ENCODE measurements around the gene HOXD3. TPM values are rescaled to one million over a fixed set of nuclear protein-coding genes. Genes with fewer than 3 reads are reported as not detected.

The HOXD3 gene
- total RNA-seq, 1 experiment from 2014 or later = not detected

DNA sequence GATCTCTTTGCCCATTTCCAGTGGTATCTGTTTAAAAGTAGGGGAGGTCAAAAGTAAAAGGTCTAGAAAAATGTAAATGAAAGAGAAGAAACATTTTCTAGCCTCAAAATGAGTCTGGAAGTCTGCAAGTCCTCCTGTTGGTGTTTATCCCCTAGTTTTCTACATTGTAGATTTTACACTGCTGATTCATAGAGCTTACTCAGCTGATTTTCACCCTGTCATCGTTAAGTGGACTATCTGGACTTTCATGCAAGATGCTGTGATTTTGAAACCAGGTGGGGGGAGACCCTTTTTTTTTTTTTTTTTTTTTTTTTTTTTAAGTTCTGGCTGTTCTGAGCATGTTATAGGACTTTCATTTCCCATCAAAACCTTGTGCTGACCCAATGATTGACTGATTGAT lies 10.3 kb downstream of the HOXD3 start:
- H2AFZ ChIP-seq (ENCODE audit: low read length) = no peak overlapping the region
- no peak overlapping the region for H2BK120ac ChIP-seq (ENCODE audit: low read depth, low read length, poor library complexity, severe bottlenecking)
- H3K4me1 ChIP-seq (ENCODE audit: insufficient read depth, low read length) = no peaks in the 10 kb centered on the region
- H3K4ac ChIP-seq (ENCODE audit: low read depth, low read length) = no peak overlapping the region
- no peak overlapping the region for H3K23ac ChIP-seq (ENCODE audit: insufficient read length, low read depth, low read length)
- H2BK15ac ChIP-seq (ENCODE audit: low read depth, low read length) = no peak overlapping the region
- no peak overlapping the region for H2BK20ac ChIP-seq (ENCODE audit: low read depth, low read length, poor library complexity, severe bottlenecking)
- H4K91ac ChIP-seq (ENCODE audit: insufficient read length, low read depth, low read length) = no peak overlapping the region
- no peaks in the 10 kb centered on the region for H3K9me3 ChIP-seq (ENCODE audit: control insufficient read depth, low read depth, low read length)
- no peak overlapping the region for H3K9ac ChIP-seq (ENCODE audit: extremely low read depth, insufficient read length, low read length)
- DNase-seq = no peak
- H3K79me2 ChIP-seq (ENCODE audit: insufficient read depth, low read length) = no peaks in the 10 kb centered on the region
- H2BK12ac ChIP-seq (ENCODE audit: insufficient read length, low read depth, low read length) = no peak overlapping the region
- no peaks in the 10 kb centered on the region for H4K20me1 ChIP-seq (ENCODE audit: control insufficient read depth, insufficient read depth, insufficient read length)
- no CpG with 5 or more reads among the region's 1 CpG for WGBS (ENCODE audit: extremely low coverage, insufficient read length, low lambda C conversion rate)
- no peak overlapping the region for H4K8ac ChIP-seq (replicated peaks; ENCODE audit: insufficient read length, low read depth, low read length)
- no peak for TF ChIP-seq CTCF (conservative IDR thresholded peaks at IDR 0.05)
- H3K14ac ChIP-seq (ENCODE audit: insufficient read depth, low read length) = no peak overlapping the region
- H3K27me3 ChIP-seq (ENCODE audit: insufficient read depth, low read length) = peaks cover 97% of the 10 kb centered on the region
- H2BK5ac ChIP-seq (ENCODE audit: insufficient read length, low read length) = no peak overlapping the region
- no peak overlapping the region for H3K18ac ChIP-seq (ENCODE audit: insufficient read length, low read depth, low read length)
- Mint-ChIP-seq H3K9me3 (peaks cover 0 to 5% of the 10 kb centered on the region in 2 experiments; a peak in 3 of 5 replicates), H3K4me3 (no peak overlapping the region), H3K27ac (no peak overlapping the region), H3K27me3 (ENCODE audit: low read depth) (peaks cover 100% of the 10 kb centered on the region), H3K36me3 (ENCODE audit: insufficient read depth in 1 of 3, low read depth in 3 of 3) (no peaks in the 10 kb centered on the region; a peak in 1 of 7 replicates), H3K4me1 (peaks cover 2 to 30% of the 10 kb centered on the region in 2 experiments; a peak in 3 of 4 replicates)
- H3K27ac ChIP-seq (ENCODE audit: insufficient read length, low read depth, low read length) = no peak overlapping the region
- H3K56ac ChIP-seq (ENCODE audit: insufficient read length, low read depth, low read length) = no peak overlapping the region
- H3K79me1 ChIP-seq (ENCODE audit: insufficient read depth, low read depth, low read length, poor library complexity, severe bottlenecking) = no peaks in the 10 kb centered on the region
- H3T11ph ChIP-seq (ENCODE audit: low read length) = no peak overlapping the region
- H2AK5ac ChIP-seq (ENCODE audit: insufficient read length, low read length) = no peak overlapping the region
- H3K4me2 ChIP-seq (ENCODE audit: insufficient read depth, insufficient read length, low read length) = no peak overlapping the region
- H3K23me2 ChIP-seq (ENCODE audit: insufficient read length, low read depth, low read length, poor library complexity, severe bottlenecking) = no peaks in the 10 kb centered on the region
- no peak overlapping the region for H4K5ac ChIP-seq (ENCODE audit: insufficient read length, low read depth, low read length)

All from H9 (cell line).